Measurements from ENCODE around the gene CGB7.
"Not testable (repeated sequence)": the region's sequence is repeated elsewhere in the genome, so short reads cannot be mapped to it uniquely, and the experiment has no call there.

CGB7 gene

GRCh38 chr19:49064029-49064629 lies 6.6 kb upstream of the CGB7 start:
- TF ChIP-seq GATA3 (IDR thresholded peaks at IDR 0.05; ENCODE audit: low read depth, low read length) (no peak), GATA2 (IDR thresholded peaks at IDR 0.05; ENCODE audit: low read depth, low read length) (no peak)

DNA sequence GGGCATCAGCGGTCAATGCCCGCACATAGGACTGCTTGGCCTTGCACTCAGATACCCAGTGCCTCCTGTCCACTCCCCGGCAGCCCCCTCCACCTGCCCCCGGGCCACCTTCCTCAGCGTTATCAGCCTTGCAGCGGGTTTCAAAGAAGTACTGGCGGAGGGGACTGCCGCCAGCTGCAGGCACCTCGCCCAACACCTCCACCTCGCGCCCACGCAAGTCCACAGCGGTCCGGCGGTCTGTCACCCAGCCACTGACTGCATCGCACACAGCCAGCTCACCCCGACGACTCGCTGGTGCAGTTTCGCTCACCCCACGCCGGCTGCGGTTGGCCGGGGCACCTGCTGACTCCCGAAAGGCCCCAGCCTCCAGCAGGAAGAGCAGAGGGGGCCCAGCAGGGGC lies 3.9 kb upstream of the CGB7 start:
- no peak for TF ChIP-seq GATA3 (IDR thresholded peaks at IDR 0.05; ENCODE audit: low read depth, low read length)
- TF ChIP-seq GATA2 (IDR thresholded peaks at IDR 0.05; ENCODE audit: low read depth, low read length): no peak

DNA sequence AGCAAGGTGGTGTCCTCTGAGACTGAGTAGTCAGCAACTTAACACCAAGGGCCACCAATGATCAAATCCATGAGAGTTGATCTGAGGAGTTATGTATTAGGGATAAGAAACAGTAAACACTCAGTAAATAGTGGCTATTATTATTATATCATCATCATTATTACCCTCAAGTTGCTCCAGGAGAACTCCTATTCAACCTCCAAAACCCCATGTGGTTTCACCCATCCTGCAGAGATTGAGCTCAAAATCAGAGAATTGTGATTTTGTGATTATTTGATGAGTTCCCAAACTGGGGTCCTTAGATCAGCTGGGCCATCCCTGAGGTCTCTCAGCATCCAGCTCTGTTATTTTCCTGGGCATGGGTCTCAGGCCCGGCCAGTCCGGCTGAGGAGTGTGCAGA lies 3.5 kb upstream of the CGB7 start:
- TF ChIP-seq GATA3 (IDR thresholded peaks at IDR 0.05; ENCODE audit: low read depth, low read length): no peak
- TF ChIP-seq GATA2 (IDR thresholded peaks at IDR 0.05; ENCODE audit: low read depth, low read length): no peak

GRCh38 chr19:49059053-49059452 lies 1.5 kb upstream of the CGB7 start:
- TF ChIP-seq GATA3 (IDR thresholded peaks at IDR 0.05; ENCODE audit: low read depth, low read length): no peak
- TF ChIP-seq GATA2 (IDR thresholded peaks at IDR 0.05; ENCODE audit: low read depth, low read length): no peak

GRCh38 chr19:49058562-49058961 lies 1.0 kb upstream of the CGB7 start:
- TF ChIP-seq GATA3 (IDR thresholded peaks at IDR 0.05; ENCODE audit: low read depth, low read length): no peak
- no peak for TF ChIP-seq GATA2 (IDR thresholded peaks at IDR 0.05; ENCODE audit: low read depth, low read length)

GRCh38 chr19:49056101-49056901 lies 1.2 kb downstream of the CGB7 start:
- TF ChIP-seq GATA3 (IDR thresholded peaks at IDR 0.05; ENCODE audit: low read depth, low read length): no peak
- no peak for TF ChIP-seq GATA2 (IDR thresholded peaks at IDR 0.05; ENCODE audit: low read depth, low read length)

- TF ChIP-seq GATA2, GATA3 (IDR thresholded peaks at IDR 0.05; ENCODE audit: low read depth, low read length): not testable (repeated sequence)
Measured at GRCh38 chr19:49049011-49049410, 8.5 kb downstream of the CGB7 start, which contains the start of gene CGB8. TSS of gene CGB8 (minus strand) at chr19:49049111. CDS start at chr19:49048739, 372 bp downstream.

DNA sequence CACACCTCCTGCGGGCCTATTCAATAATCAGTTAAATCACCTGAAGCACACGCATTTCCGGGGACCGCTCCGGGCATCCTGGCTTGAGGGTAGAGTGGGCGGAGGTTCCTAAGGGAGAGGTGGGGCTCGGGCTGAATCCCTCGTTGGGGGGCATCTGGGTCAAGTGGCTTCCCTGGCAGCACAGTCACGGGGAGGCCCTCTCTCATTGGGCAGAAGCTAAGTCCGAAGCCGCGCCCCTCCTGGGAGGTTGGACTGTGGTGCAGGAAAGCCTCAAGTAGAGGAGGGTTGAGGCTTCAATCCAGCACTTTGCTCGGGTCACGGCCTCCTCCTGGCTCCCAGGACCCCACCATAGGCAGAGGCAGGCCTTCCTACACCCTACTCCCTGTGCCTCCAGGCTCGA lies 14.0 kb downstream of the CGB7 start, which contains the start of gene CGB5:
TSS of gene CGB5 (plus strand) at position 301 of the 400 bp plus-strand sequence. CDS start 362 bp downstream, outside the sequence.
- TF ChIP-seq GATA3, GATA2 (IDR thresholded peaks at IDR 0.05; ENCODE audit: low read depth, low read length): not testable (repeated sequence)

GRCh38 chr19:49042177-49042576 lies 15.4 kb downstream of the CGB7 start:
- TF ChIP-seq GATA3 (IDR thresholded peaks at IDR 0.05; ENCODE audit: low read depth, low read length) (no peak), GATA2 (IDR thresholded peaks at IDR 0.05; ENCODE audit: low read depth, low read length) (no peak)

- not testable (repeated sequence) for TF ChIP-seq GATA3, GATA2 (IDR thresholded peaks at IDR 0.05; ENCODE audit: low read depth, low read length)
Measured at GRCh38 chr19:49036815-49037214, 20.7 kb downstream of the CGB7 start, which contains the start of gene CGB1. TSS of gene CGB1 (minus strand) at chr19:49036895. CDS start at chr19:49036711, 184 bp downstream.

- TF ChIP-seq GATA2, GATA3 (IDR thresholded peaks at IDR 0.05; ENCODE audit: low read depth, low read length): not testable (repeated sequence)
Measured at GRCh38 chr19:49031642-49032301, 25.8 kb downstream of the CGB7 start, which contains the start of gene CGB2. TSS of gene CGB2 (plus strand) at chr19:49031890. CDS start at chr19:49032096, 206 bp downstream.

DNA sequence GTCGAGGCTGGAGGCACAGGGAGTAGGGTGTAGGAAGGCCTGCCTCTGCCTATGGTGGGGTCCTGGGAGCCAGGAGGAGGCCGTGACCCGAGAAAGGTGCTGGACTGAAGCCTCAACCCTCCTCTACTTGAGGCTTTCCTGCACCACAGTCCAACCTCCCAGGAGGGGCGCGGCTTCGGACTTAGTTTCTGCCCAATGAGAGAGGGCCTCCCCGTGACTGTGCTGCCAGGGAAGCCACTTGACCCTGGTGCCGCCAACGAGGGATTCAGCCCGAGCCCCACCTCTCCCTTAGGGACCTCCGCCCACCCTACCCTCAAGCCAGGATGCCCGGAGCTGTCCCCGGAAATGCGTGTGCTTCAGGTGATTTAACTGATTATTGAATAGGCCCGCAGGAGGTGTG lies 33.3 kb downstream of the CGB7 start, which contains the start of gene CGB3:
TSS of gene CGB3 (minus strand) at position 101 of the 400 bp plus-strand sequence. CDS start 362 bp downstream, outside the sequence.
- not testable (repeated sequence) for TF ChIP-seq GATA3, GATA2 (IDR thresholded peaks at IDR 0.05; ENCODE audit: low read depth, low read length)

- no peak for TF ChIP-seq GATA3 (IDR thresholded peaks at IDR 0.05; ENCODE audit: low read depth, low read length)
- TF ChIP-seq GATA2 (IDR thresholded peaks at IDR 0.05; ENCODE audit: low read depth, low read length): no peak
Measured at GRCh38 chr19:49022116-49022515, 35.4 kb downstream of the CGB7 start.

Measured in SH-SY5Y (cell line).